C1 segment of cervical spinal cord (tissue), 14 donors: ENCODE measurements around the gene LRPAP1.
"Not testable (repeated sequence)": the region's sequence is repeated elsewhere in the genome, so short reads cannot be mapped to it uniquely, and the experiment has no call there.

Source experiments
- DNase-seq, 14 donors: peaks; one replicate each; lab custom pipeline; 2025; lab: John Stamatoyannopoulos, UW

The LRPAP1 gene

GRCh38 chr4:3560465-3560864, 28.2 kb upstream of the LRPAP1 start:
- not testable (repeated sequence) for DNase-seq

GRCh38 chr4:3559381-3560290, 27.4 kb upstream of the LRPAP1 start:
- DNase-seq = not testable (repeated sequence)

GRCh38 chr4:3558514-3558836, 26.3 kb upstream of the LRPAP1 start:
- not testable (repeated sequence) for DNase-seq

GRCh38 chr4:3557676-3558513, 25.7 kb upstream of the LRPAP1 start:
- not testable (repeated sequence) for DNase-seq

DNA sequence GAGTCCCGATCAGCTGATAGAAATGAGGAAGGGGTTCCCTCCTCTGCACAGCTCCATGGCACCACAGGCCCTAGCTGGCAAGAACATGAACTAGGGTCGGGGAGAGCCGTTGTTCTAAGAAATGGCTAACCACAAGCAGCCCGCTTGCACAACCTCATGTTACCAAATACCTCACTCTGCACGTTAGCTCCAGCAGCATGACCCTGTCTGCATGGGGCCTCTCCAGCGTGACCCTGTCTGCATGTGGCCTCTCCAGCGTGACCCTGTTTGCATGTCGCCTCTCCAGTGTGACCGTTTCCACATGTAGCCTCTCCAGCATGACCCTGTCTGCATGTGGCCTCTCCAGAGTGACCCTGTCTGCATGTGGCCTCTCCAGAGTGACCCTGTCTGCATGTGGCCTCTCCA, 24.9 kb upstream of the LRPAP1 start:
- not testable (repeated sequence) for DNase-seq

GRCh38 chr4:3556244-3556867, 24.1 kb upstream of the LRPAP1 start:
- not testable (repeated sequence) for DNase-seq

DNA sequence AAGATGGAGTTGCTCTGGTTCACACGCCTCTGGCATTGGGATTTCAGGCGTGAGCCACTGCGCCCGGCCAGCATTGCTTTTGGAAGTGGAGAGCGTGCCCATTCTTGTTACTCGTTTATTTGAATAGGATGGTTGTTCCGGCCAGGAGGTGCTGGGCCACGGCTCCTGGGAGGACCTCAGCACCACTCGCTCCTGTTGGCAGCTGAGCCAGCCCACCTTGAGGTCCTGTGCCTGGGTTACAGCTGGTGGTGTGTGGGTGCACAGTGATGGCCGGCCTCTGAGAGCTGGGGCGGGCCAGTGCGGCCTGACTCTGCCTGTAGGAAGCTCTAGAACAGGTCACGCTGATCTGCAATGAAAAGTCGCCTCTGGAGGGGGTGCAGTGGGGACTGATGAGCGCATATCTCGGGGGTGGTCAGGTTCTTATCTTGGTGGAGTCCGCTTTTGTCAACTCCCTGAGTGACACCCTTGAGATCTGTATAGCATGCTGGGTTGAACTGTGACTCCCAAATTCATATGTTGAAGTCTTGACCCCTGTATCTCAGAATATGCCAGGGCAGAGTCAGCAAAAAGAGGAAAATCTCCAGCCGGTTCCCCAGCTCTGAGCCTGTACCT, 23.3 kb upstream of the LRPAP1 start:
- not testable (repeated sequence) for DNase-seq

GRCh38 chr4:3551366-3551765, 19.1 kb upstream of the LRPAP1 start:
- not testable (repeated sequence) for DNase-seq

- not testable (repeated sequence) for DNase-seq
Measured at GRCh38 chr4:3550792-3551325, 18.6 kb upstream of the LRPAP1 start.

DNA sequence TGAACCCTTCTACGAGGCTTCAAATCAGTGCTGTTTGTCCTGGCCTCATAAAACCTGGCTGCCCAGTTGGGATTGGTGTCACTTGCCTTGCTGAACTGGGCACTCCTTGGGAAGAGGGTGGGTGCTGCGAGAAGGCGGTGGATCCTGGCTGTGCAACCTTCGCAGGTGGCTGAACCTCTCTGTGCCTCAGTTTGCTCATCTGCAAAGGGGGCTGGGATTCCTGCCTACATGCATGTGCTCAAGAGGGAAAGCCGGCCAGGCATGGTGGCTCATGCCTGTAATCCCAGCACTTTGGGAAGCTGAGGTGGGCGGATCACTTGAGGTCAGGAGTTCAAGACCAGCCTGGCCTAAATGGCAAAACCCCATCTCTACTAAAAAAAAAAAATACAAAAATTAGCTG, 17.8 kb upstream of the LRPAP1 start:
- not testable (repeated sequence) for DNase-seq

GRCh38 chr4:3549694-3550001, 17.4 kb upstream of the LRPAP1 start:
- not testable (repeated sequence) for DNase-seq

DNA sequence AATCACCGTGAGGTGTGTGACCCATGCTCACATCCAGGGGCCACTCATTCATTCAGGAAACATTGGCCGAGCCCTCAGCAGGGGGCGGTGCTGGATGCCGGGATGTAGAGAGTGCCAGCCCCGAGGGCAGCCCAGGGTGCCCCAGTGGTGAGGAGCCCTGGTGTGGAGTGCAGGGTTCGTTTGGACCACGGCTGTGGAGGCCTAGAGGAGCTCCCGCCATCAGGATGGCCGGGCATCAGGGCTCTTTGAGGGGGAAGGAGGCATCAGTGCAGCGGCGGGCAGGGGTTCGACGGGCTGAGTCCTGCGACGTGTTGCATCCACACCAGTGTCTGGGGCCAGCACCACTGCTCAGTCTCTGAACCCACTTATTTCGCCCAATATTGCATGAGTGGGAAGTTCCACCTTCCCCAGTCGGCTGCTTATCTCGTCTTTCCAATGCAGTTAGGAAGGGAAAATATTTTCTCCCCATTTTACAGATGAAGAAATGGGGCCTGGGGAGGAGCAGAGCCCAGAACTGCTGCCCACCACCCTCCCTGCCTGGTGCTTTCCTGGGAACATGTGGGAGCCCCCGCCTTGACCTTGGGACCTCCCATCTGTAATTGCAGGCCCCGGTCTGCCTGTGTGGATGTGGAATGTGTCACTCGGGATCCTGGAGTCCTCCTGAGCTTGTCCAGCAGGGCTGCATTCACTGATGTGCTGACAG, 16.9 kb upstream of the LRPAP1 start:
- DNase-seq = not testable (repeated sequence)

DNA sequence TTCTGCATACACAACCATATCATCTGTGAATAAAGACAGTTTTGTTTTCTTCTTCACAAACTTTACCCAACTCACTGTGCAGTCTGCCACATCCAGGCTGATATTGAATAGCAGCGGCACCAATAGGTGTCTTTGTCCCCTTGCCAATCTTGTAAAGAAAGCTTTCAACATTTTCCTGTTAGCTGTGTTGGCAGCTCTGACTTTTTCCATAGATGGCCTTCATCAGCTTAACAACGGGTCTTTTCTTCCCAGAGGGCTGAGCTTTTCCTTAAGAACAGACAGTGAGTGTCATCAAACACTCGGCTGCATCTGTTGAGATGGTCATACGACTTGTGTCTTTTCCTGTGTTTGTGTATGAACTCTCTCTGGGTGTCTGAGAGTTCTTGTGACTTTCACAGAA, 14.5 kb upstream of the LRPAP1 start:
- DNase-seq = not testable (repeated sequence)

DNA sequence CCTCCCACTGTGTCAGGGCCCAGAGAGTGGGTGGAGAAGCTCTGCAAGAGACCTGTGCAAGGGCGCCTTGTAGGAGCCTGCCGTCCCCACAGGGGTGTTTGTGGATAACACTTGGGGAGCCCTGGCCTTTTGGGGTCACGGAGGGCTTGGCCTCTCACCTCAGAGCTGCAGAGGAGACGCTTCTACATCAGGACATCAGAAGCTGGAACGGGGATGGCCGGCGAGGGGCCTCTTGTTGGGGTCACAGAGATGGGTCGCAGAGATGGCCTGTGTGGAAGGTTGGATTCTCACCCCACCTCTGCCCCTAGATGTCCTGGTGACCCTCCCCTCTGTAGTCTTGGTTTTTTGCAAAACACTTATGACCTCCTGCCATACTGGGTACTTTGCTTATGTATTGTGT, 13.1 kb upstream of the LRPAP1 start:
- DNase-seq = not testable (repeated sequence)

GRCh38 chr4:3544259-3545025, 12.2 kb upstream of the LRPAP1 start:
- not testable (repeated sequence) for DNase-seq

DNA sequence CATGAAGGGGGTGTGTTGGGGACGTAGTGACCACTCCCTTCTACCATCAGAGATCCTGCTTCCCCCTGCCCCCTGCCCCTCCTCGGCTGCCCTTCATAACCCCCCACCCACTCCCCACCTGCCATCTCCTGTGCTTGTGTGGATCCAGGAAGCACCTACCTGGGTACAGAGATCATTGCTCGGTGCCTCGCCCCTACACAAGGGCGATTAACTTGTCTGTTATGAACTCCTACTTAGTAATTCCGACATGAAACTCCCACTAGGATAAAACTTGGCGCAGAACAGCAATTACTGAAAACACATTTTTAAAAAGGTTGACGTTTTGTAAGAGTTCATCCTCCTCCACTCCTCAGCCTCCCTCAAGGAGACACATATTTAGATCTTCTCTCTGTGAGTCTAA, 11.2 kb upstream of the LRPAP1 start:
- not testable (repeated sequence) for DNase-seq

DNA sequence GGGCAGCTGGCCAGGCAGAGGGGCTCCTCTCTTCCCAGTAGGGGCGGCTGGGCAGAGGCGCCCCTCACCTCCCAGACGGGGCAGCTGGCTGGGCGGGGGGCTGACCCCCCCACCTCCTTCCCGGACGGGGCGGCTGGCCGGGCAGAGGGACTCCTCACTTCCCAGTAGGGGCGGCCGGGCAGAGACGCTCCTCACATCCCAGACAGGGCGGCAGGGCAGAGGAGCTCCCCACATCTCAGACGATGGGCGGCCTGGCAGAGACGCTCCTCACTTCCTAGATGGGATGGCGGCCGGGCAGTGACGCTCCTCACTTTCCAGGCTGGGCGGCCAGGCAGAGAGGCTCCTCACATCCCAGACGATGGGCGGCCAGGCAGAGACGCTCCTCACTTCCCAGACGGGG, 6.7 kb upstream of the LRPAP1 start:
- not testable (repeated sequence) for DNase-seq

DNA sequence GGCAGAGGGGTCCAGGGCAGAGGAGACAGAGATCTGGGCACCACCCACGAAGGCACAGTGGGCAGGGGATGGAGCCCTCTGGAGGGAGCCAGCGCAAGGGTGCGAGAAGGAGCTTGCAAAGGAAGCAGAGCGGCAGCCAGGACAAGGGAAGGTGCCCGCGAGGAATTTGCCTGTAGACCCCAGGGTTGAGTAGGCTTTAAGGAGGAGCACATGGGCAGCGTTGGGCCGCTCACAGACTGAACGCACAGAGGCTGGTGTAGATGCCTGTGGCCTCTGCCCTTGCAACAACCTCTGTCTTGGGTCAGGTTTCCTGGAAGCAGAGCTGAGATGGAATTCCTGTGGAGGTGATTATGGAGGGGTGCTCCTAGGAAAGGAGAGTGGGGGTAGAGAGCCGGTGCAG, 3.6 kb upstream of the LRPAP1 start:
- DNase-seq = not testable (repeated sequence)

DNA sequence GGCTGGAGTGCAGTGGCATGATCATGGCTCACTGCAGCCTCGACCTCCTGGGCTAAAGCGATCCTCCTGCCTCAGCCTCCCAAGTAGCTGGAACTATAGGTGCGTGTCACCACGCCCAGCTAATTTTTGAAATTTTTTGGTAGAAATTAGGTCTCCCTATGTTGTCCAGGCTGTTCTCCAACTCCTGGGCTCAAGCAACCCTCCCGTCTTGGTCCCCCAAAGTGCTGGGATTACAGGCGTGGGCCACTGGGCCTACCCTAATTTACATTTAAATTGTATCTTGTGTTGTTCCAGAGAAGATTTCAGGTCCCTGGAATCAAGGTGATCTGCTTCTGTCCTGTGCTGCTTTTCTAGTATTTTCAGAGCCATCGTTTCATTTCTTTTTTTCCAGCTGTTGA, 1.2 kb upstream of the LRPAP1 start:
- no peak for DNase-seq
